ENCODE results near the gene SREK1IP1.

Gene SREK1IP1

GRCh38 chr5:64678374-64678773 is 90.1 kb downstream of the SREK1IP1 start:
- no peak for DNase-seq

GRCh38 chr5:64671678-64672077 is 96.8 kb downstream of the SREK1IP1 start:
- DNase-seq: no peak

GRCh38 chr5:64670277-64670676 is 98.2 kb downstream of the SREK1IP1 start:
- no peak for DNase-seq

Measured in NCI-H510A (cell line).